IPS-18c (cell line): ENCODE results near the gene OGG1.
A peak's percentile ranks its signal among the peaks of the same experiment; 100 is the strongest.
"Not testable (repeated sequence)": the region's sequence is repeated elsewhere in the genome, so short reads cannot be mapped to it uniquely, and the experiment has no call there.

ENCODE experiments used
- H3K4me3 ChIP-seq: 2 replicates; pipeline ENCODE4 v1.7.0; 2013; ENCODE audit warnings: low read depth, mild to moderate bottlenecking, low read length, moderate library complexity; ENCODE audit not compliant: insufficient read depth
- H3K9me3 ChIP-seq: one replicate; pipeline ENCODE4 v1.6.1; 2013; ENCODE audit warnings: mild to moderate bottlenecking, low read length, moderate library complexity; ENCODE audit not compliant: control insufficient read depth, insufficient read depth

OGG1 gene

GRCh38 chr3:9747267-9747666, 2.5 kb upstream of the OGG1 start:
- Histone ChIP-seq H3K4me3 (no peak overlapping the region), H3K9me3 (no peaks in the 10 kb centered on the region)

- Histone ChIP-seq H3K9me3 (no peaks in the 10 kb centered on the region), H3K4me3 (no peak overlapping the region)
Measured at GRCh38 chr3:9748031-9748430, 1.7 kb upstream of the OGG1 start.

GRCh38 chr3:9749296-9749644, 482 bp upstream of the OGG1 start:
- H3K4me3 ChIP-seq, result peak overlapping the region; percentile 85
- H3K9me3 ChIP-seq, result no peaks in the 10 kb centered on the region

- Histone ChIP-seq H3K4me3 (peak overlapping the region; percentile 85), H3K9me3 (no peaks in the 10 kb centered on the region)
Measured at GRCh38 chr3:9750556-9751411, 1.0 kb downstream of the OGG1 start.

- H3K9me3 ChIP-seq, result no peaks in the 10 kb centered on the region
- no peak overlapping the region for H3K4me3 ChIP-seq
Measured at GRCh38 chr3:9754678-9755077, 4.9 kb downstream of the OGG1 start.

GRCh38 chr3:9757427-9757826, 7.7 kb downstream of the OGG1 start:
- Histone ChIP-seq H3K9me3 (no peaks in the 10 kb centered on the region), H3K4me3 (no peak overlapping the region)

GRCh38 chr3:9760779-9761505, 11.2 kb downstream of the OGG1 start:
- Histone ChIP-seq H3K4me3 (no peak overlapping the region), H3K9me3 (no peaks in the 10 kb centered on the region)

GRCh38 chr3:9761919-9762318, 12.2 kb downstream of the OGG1 start:
- no peaks in the 10 kb centered on the region for H3K9me3 ChIP-seq
- no peak overlapping the region for H3K4me3 ChIP-seq

GRCh38 chr3:9762871-9763270, 13.1 kb downstream of the OGG1 start:
- Histone ChIP-seq H3K4me3 (no peak overlapping the region), H3K9me3 (no peaks in the 10 kb centered on the region)

GRCh38 chr3:9765865-9766264, 16.1 kb downstream of the OGG1 start:
- no peak overlapping the region for H3K4me3 ChIP-seq
- no peaks in the 10 kb centered on the region for H3K9me3 ChIP-seq

- Histone ChIP-seq H3K9me3 (no peaks in the 10 kb centered on the region), H3K4me3 (no peak overlapping the region)
Measured at GRCh38 chr3:9767418-9767817, 17.7 kb downstream of the OGG1 start.

- no peak overlapping the region for H3K4me3 ChIP-seq
Measured at GRCh38 chr3:9768141-9768775, 18.5 kb downstream of the OGG1 start.

GRCh38 chr3:9769012-9769411, 19.3 kb downstream of the OGG1 start:
- no peaks in the 10 kb centered on the region for H3K9me3 ChIP-seq
- H3K4me3 ChIP-seq, result peak overlapping the region; percentile 63; the same call in 1 of the 2 replicates

More at GRCh38 chr3:9768141-9768775, 18.5 kb downstream of the OGG1 start:
- H3K9me3 ChIP-seq, result no peaks in the 10 kb centered on the region

GRCh38 chr3:9769426-9770275, 19.9 kb downstream of the OGG1 start, which contains the start of gene CAMK1:
Gene CAMK1, minus strand, starts transcription at chr3:9769947. Its CDS starts 2,198 bp downstream, at chr3:9767749.
- H3K9me3 ChIP-seq, result no peaks in the 10 kb centered on the region
- peak within 1 kb of the TSS; percentile 63 for H3K4me3 ChIP-seq

GRCh38 chr3:9770276-9770812, 20.6 kb downstream of the OGG1 start:
- Histone ChIP-seq H3K9me3 (no peaks in the 10 kb centered on the region), H3K4me3 (peak overlapping the region; percentile 63)

- H3K4me3 ChIP-seq, H3K9me3 ChIP-seq: not testable (repeated sequence)
Measured at GRCh38 chr3:9771007-9771406, 21.3 kb downstream of the OGG1 start.
